HG02943 (cell line): ENCODE data around the gene PHF19.
A peak's percentile ranks its signal among the peaks of the same experiment; 100 is the strongest.

Experiments used
- ATAC-seq: cut with Tn5 transposase; IDR thresholded peaks from one replicate; pipeline ENCODE4 v1.9.1; 2021; ENCODE audit warnings: mild to moderate bottlenecking, low read depth, moderate library complexity; ENCODE audit not compliant: unreplicated experiment

PHF19 gene

DNA sequence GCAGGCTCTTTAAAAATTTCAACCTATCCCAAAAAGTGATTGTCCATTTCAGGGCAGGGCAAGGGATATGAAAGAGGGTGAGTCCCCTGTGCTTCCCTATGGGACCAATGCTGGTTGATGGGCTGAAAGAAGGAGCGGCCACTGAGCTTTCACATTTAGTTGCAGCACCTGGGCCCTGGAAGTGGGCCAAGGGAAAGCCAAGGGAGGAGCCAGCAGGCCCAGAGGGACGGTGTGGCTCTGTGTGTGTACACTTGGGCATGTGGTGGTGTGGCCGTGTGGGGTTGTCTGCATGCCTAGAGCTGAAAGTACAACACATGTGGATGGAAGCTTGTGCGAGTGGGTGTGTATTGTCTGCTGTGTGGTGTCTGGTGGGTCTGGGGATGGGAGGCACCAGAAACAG lies 20.3 kb downstream of the PHF19 start:
- no peak for ATAC-seq

DNA sequence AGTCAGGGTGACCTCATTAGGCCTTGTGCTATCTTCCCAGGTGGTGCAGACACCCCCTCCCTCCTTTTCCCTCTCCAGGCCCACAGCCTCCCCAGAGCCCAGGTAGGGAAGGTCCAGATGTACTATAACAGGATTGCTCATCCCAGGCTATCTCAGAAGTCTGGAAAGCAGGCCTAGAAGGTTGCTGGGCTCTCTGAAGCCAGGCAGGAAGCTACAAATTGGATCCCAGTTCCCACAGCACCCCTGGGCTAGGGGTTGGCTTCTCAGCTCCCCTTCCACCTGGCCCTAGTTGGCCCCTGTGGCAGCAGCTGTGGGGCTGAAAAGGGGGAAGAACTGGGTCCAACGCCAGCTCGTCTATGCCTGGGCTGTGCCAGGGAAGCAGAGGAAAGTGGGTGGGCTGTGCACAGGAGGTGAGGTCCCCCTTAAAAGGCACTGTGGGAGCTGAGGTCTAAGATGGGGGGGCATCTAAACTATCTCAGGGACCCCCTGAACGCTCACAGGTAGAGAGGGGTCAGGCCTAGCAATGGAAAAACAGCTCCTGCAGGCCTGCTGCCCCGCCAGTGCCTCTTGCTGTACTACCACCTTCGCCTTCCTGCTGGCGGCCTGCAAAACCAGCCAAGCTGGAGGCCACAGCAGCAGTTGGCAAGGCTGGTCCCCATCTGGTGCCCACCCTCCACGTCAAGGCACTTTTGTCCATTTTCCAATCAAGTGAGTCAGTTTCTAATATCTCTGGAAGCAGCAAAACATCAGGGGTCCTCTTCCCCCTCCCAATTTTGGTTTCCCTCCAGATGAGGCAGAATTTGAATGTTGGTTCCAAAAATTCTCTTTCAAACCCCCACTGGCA lies 20.9 kb downstream of the PHF19 start:
- no peak for ATAC-seq

GRCh38 chr9:120854596-120855327 lies 22.2 kb downstream of the PHF19 start:
- no peak for ATAC-seq

DNA sequence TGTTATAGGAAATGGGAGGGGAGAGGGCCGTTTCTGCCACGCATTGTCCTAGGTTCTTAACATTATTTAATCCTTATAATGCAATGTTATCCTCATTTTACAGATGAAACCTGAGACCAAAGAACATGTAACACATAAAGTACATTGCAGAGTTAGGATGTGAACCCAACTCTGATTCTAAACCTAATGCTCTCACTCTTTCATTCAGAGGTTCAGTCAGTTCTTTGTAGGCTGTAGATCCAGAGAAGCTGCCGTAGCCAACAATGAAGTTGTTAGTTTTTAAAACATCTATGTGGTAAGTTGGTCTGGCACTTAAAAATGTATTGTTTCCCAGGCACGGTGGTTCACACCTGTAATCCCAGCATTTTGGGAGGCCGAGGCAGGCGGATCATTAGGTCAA lies 23.8 kb downstream of the PHF19 start:
- no peak for ATAC-seq

DNA sequence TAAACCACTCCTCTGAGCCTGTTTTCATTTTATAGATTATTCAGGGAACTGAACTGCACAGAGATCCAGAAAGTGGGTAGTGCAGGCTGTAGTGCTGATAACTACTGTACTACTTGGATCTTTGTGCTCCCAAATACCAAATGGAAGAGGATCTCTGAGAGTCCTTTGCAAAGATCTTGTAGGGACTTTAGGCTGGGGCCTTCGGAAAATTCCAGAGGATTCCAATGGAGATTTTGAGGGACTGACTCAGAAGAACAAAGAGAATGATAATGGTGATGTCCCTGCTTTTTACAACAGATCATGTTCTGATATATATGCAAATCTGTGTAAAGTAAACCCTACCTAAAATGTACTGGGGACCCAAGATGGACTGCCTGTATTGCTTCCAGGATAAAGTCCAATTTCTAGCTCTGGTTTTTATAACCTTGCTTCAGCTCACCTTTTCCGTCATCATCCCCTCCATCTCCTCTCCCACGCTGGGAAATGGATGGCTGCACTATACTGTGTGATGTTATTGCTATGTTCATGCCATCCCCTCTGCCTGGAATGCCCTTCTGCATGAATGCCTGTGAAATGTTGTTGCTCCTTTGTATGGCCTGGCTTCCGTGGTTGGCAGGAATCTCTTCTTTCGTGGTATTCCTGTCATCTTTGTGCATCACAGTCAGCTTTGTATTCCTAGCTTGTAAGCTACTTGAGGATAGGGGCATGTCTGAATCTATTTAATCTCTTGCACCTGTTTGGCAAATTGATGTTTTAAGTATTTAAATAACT lies 24.6 kb downstream of the PHF19 start:
- no peak for ATAC-seq

- no peak for ATAC-seq
These were observed 25.5 kb downstream of the PHF19 start for GRCh38 chr9:120851449-120851848.

GRCh38 chr9:120850315-120850714 lies 26.7 kb downstream of the PHF19 start:
- no peak for ATAC-seq

DNA sequence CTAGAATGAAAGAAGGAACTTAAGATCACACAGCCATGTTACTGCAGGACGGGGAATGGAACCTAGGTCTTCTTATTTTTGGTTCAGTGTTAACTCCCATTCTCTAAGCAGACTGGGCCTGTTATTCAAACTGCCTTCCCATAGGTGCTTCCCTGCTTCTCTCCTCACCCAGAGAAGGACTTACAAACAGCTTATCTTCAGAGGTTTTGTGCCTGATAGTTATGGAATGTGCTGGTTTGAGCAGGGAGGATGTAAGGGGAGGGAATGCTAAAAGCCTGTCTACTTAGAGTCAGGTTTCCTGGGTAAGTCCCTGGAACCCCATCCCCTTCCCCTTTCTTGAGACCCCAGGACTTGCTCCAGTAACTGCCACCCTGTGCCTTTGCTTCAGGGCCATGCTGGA lies 30.1 kb downstream of the PHF19 start:
- no peak for ATAC-seq

DNA sequence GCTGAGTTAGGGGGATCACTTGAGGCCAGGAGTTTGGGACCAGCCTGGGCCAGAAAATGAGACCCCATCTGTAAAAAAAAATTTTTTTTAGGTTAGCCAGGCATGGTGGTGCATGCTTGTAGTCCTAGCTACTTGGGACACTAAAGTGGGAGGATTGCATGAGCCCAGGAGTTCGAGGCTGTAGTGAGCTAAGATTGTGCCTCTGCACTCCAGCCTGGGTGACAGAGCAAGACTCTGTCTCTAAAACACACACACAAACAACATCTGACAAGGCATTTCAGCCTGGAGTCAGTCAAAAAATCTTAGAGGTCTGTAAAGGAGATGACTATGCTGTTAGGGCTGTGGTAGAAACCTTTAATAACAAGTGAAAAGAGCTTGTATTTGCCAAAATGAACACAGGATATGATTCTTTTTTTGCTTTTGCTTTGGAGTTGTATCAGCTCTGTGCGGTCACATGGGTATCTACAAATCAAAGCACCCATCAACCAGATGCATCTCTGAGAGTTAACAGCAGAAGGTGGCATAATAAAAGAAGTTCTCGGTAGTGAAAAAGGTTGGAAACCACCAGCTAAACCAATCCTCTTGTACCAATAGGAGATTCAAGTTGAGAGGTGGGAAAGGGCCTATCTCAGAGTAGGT lies 30.6 kb downstream of the PHF19 start:
- no peak for ATAC-seq

- ATAC-seq, result no peak
These were observed 31.7 kb downstream of the PHF19 start for GRCh38 chr9:120845255-120845654.

DNA sequence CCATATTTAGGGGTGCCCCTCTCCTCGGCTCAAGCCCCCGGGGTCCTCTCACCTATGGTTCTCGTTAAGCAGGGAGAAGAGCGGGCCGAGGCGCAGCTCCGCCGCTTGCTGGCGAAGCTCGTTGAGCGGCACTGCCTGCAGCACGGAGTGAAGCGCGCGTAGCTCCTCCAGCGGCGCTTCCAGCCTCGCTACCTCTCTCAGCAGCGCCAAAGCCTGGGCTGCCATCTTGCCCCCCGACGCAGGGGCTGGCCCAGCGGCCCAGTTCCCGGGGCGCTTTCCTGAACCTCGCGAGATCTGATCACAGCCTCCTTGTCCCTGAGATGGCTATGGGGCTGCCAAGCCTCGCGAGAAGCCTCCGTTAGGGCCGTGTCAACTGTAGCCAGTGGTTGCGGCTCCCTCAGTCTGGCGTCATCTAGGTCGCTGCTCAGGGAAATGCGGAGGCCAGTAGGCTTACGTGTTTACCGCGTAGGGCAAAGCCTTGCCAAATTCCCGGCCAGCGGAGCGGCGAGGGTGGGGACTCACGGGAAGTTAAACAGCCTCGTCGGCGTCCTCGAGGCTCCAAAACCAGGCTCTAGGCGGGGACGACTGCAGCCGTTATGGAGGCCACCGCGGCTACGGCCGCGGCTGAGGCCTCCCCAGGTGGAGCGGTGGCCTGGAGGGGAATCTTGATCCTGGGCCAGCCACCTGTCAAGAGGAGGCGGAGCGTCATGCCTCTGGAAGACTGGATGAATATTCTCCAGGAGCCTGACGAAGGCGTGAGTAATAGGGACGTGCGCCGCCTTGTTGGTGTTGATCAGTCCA lies 34.1 kb downstream of the PHF19 start, which contains the start of gene PSMD5:
TSS of gene PSMD5 (minus strand) at position 238 of the 801 bp plus-strand sequence. CDS start at position 225, 13 bp downstream.
- ATAC-seq, result peak; percentile 99

- peak; percentile 20 for ATAC-seq
These were observed 34.9 kb downstream of the PHF19 start for GRCh38 chr9:120841930-120842684.

- no peak for ATAC-seq
These were observed 37.8 kb downstream of the PHF19 start for GRCh38 chr9:120839146-120839545.

DNA sequence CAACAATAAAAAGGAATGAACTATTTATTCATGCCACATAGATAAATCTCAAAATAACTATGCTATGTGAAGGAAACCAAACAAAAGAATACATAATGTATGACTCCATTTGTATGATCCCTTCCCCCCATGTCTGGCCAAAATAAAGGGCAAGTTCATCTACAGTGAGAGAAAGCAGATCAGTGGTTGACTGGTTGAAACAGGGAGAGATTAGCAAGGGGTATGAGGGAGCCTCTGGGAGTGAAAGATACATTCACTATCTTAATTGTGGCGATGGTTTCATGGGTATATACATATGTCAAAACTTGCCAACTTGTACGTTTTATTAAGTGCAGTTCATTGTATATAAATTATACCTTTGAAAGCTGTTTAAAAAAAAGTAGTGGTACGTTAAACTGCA lies 39.1 kb downstream of the PHF19 start:
- ATAC-seq, result no peak

- ATAC-seq, result no peak
These were observed 43.7 kb downstream of the PHF19 start for GRCh38 chr9:120833325-120833724.

- ATAC-seq, result no peak
These were observed 44.2 kb downstream of the PHF19 start for GRCh38 chr9:120832807-120833206.

GRCh38 chr9:120830865-120831264 lies 46.1 kb downstream of the PHF19 start:
- no peak for ATAC-seq

DNA sequence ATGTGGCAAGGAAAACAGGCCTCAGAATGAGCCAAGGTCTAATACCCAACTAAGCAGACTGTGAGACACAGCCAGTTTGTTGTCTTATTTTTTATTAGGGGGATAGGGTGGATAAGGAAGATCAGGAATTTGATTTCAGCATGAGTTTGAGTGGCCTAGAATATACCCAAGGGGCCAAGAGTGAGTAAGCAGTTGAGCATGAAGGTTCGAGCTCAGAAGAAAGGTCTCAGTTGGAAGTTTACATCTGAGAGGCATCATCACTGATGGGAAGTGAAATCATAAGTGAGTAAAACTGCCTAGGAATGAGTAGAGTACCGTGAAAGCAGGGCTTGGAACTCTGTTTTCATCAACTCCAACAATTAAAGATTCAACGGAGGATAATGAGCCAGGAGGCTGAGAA lies 46.8 kb downstream of the PHF19 start:
- no peak for ATAC-seq

- no peak for ATAC-seq
These were observed 47.3 kb downstream of the PHF19 start for GRCh38 chr9:120829650-120830049.
